ENCODE measurements around the gene H19. TPM values are rescaled to one million over a fixed set of nuclear protein-coding genes. Genes with fewer than 3 reads are reported as not detected.

The H19 gene
- total and polyA plus RNA-seq, 2 of the 8 experiments (the other 6 are each of a cell fraction or from before 2014, with no cell fraction given): 5.2 to 10.0 TPM

GRCh38 chr11:1978720-1979473 lies 18.7 kb downstream of the H19 start (continued):
- no peak for TF ChIP-seq CHD7 (IDR thresholded peaks at IDR 0.05; ENCODE audit: insufficient replicate concordance, low read length)
- no peak for TF ChIP-seq EGR1 (IDR thresholded peaks at IDR 0.05; ENCODE audit: borderline replicate concordance, low read depth, low read length)
- no peak for TF ChIP-seq CHD2 (IDR thresholded peaks at IDR 0.05; ENCODE audit: low read length)
- no peak for TF ChIP-seq KDM4A (IDR thresholded peaks at IDR 0.05; ENCODE audit: low read depth, low read length, severe bottlenecking)
- TF ChIP-seq SP4 (IDR thresholded peaks at IDR 0.05; ENCODE audit: low read length): no peak
- TF ChIP-seq NRF1 (IDR thresholded peaks at IDR 0.05; ENCODE audit: low read depth, low read length): no peak
- no peak for TF ChIP-seq ATF2 (IDR thresholded peaks at IDR 0.05; ENCODE audit: low read length)
